ENCODE measurements around the gene FAM229B. TPM values are rescaled to one million over a fixed set of nuclear protein-coding genes. Genes with fewer than 3 reads are reported as not detected.

The FAM229B gene
- total and polyA plus RNA-seq, 9 of the 15 experiments (the other 6 are each of a cell fraction or from before 2014, with no cell fraction given) = 3.3 to 17.4 (median 5.8) TPM

- TF ChIP-seq CREB3L1 (IDR thresholded peaks at IDR 0.05; ENCODE audit: borderline replicate concordance, low read depth) = 0 out of 2 replicates have a peak, but pooled peaks have one; percentile 18
- TF ChIP-seq MEF2D (tag; conservative IDR thresholded peaks at IDR 0.05; ENCODE audit: low read depth) = no peak
- peak; percentile 79 for TF ChIP-seq POLR2H (tag; IDR thresholded peaks at IDR 0.05; ENCODE audit: low read depth)
- no peak for TF ChIP-seq GTF2F1 (IDR thresholded peaks at IDR 0.05; ENCODE audit: low read depth, low read length)
- peak in 1 of 3 experiments; percentile 19; a peak in 2 of 6 replicates for TF ChIP-seq CTCF (IDR thresholded peaks at IDR 0.05 in 2 of 3, conservative IDR thresholded peaks at IDR 0.05 in 1 of 3; ENCODE audit: insufficient read depth in 2 of 3, low read depth in 1 of 3, low read length in 3 of 3)
- TF ChIP-seq ZNF316 (IDR thresholded peaks at IDR 0.05) = peak; percentile 33
- TF ChIP-seq FOSL1 (tag; conservative IDR thresholded peaks at IDR 0.05) = 0 out of 2 replicates have a peak, but pooled peaks have one; percentile 39
- TF ChIP-seq CEBPB (tag; IDR thresholded peaks at IDR 0.05) = peak; percentile 86
- TF ChIP-seq E2F5 (CRISPR knock-in tag; IDR thresholded peaks at IDR 0.05) = no peak
- no peak for TF ChIP-seq CC2D1A (IDR thresholded peaks at IDR 0.05)
- TF ChIP-seq STAG1 (CRISPR knock-in tag; IDR thresholded peaks at IDR 0.05; ENCODE audit: borderline replicate concordance) = no peak
- 0 out of 2 replicates have a peak, but pooled peaks have one; percentile 51 for TF ChIP-seq NFRKB (IDR thresholded peaks at IDR 0.05; ENCODE audit: low read depth)
- no peak for TF ChIP-seq ZNF384 (IDR thresholded peaks at IDR 0.05; ENCODE audit: low read depth, low read length)
- TF ChIP-seq THAP7 (CRISPR knock-in tag; IDR thresholded peaks at IDR 0.05) = no peak
- TF ChIP-seq HDAC3 (IDR thresholded peaks at IDR 0.05; ENCODE audit: borderline replicate concordance, partially characterized antibody) = no peak
- no peak for TF ChIP-seq ZBTB8A (IDR thresholded peaks at IDR 0.05; ENCODE audit: partially characterized antibody)
- TF ChIP-seq SMAD3 (CRISPR knock-in tag; conservative IDR thresholded peaks at IDR 0.05) = no peak
- TF ChIP-seq ZBTB1 (CRISPR knock-in tag; IDR thresholded peaks at IDR 0.05; ENCODE audit: borderline replicate concordance, low read depth) = no peak
- TF ChIP-seq RCOR1 (IDR thresholded peaks at IDR 0.05; ENCODE audit: borderline replicate concordance in 1 of 2, low read depth in 2 of 2, low read length in 2 of 2) = no peak; a peak in 1 of 4 replicates
- no peak for TF ChIP-seq NUFIP1 (IDR thresholded peaks at IDR 0.05; ENCODE audit: partially characterized antibody)
- no peak for TF ChIP-seq ESRRB (CRISPR knock-in tag; IDR thresholded peaks at IDR 0.05; ENCODE audit: borderline replicate concordance)
- no peak for TF ChIP-seq SIN3B (IDR thresholded peaks at IDR 0.05; ENCODE audit: low read depth)
- no peak for TF ChIP-seq HSF4 (CRISPR knock-in tag; IDR thresholded peaks at IDR 0.05; ENCODE audit: borderline replicate concordance)
- no peak for TF ChIP-seq ZNF133 (CRISPR knock-in tag; IDR thresholded peaks at IDR 0.05)
- no peak for TF ChIP-seq MAX (CRISPR knock-in tag; IDR thresholded peaks at IDR 0.05)
- TF ChIP-seq FIP1L1 (IDR thresholded peaks at IDR 0.05; ENCODE audit: low read depth, low read length, poor library complexity, severe bottlenecking) = no peak
Observed at GRCh38 chr6:112086744-112087135, 651 bp upstream of the FAM229B start (continued).
